Smooth muscle cell (in vitro differentiated cells): ENCODE results near the gene DLEU7. TPM values are rescaled to one million over a fixed set of nuclear protein-coding genes. Genes with fewer than 3 reads are reported as not detected.

Source experiments
- DNase-seq: peaks from one replicate; lab custom pipeline; 2025; ENCODE audit not compliant: unreplicated experiment; lab: John Stamatoyannopoulos, UW
- H2AFZ ChIP-seq: fragments of 200-600 bp; sonication (generic); 2 replicates; pipeline ENCODE4 v1.6.0; 2016; ENCODE audit warnings: antibody characterized with exemption, low read depth, mild to moderate bottlenecking
- H3F3A ChIP-seq: fragments of 200-600 bp; sonication (generic); 2 replicates; pipeline ENCODE4 v1.6.0; 2017; ENCODE audit warnings: antibody characterized with exemption, low read depth
- H3K27ac ChIP-seq: fragments of 200-600 bp; sonication (generic); 2 replicates; pipeline ENCODE4 v1.5.1; 2016; ENCODE audit warnings: low read depth, mild to moderate bottlenecking
- H3K27me3 ChIP-seq: fragments of 200-600 bp; sonication (generic); 2 replicates; pipeline ENCODE4 v1.6.1; 2016; ENCODE audit warnings: low read depth, mild to moderate bottlenecking
- H3K36me3 ChIP-seq: fragments of 200-600 bp; sonication (generic); 2 replicates; pipeline ENCODE4 v1.5.1; 2016; ENCODE audit warnings: low read depth
- H3K4me1 ChIP-seq: fragments of 200-600 bp; sonication (generic); 2 replicates; pipeline ENCODE4 v1.5.1; 2016; ENCODE audit warnings: low read depth
- H3K4me2 ChIP-seq: fragments of 200-600 bp; sonication (generic); 2 replicates; pipeline ENCODE4 v1.6.0; 2016; ENCODE audit warnings: mild to moderate bottlenecking
- H3K4me3 ChIP-seq: fragments of 200-600 bp; sonication (generic); 2 replicates; pipeline ENCODE4 v1.5.1; 2016; ENCODE audit warnings: mild to moderate bottlenecking
- H3K79me2 ChIP-seq: fragments of 200-600 bp; sonication (generic); 2 replicates; pipeline ENCODE4 v1.6.0; 2016; ENCODE audit warnings: low read depth, mild to moderate bottlenecking
- H3K9ac ChIP-seq: fragments of 200-600 bp; sonication (generic); 2 replicates; pipeline ENCODE4 v1.6.0; 2016; ENCODE audit warnings: low read depth
- H3K9me3 ChIP-seq: fragments of 200-600 bp; sonication (generic); replicated peaks from 2 replicates; pipeline ENCODE4 v1.5.1; 2016; ENCODE audit warnings: low read depth
- H4K20me1 ChIP-seq: fragments of 200-600 bp; sonication (generic); 2 replicates; pipeline ENCODE4 v1.6.0; 2016; ENCODE audit warnings: low read depth
- CTCF ChIP-seq: fragments of 200-600 bp; sonication (generic); IDR thresholded peaks from 2 replicates; pipeline ENCODE4 v1.5.1; 2017; ENCODE audit warnings: borderline replicate concordance, mild to moderate bottlenecking, antibody characterized with exemption; ENCODE audit not compliant: insufficient read depth, poor library complexity, severe bottlenecking
- WGBS: methylation state at CpG from one replicate; pipeline ENCODE4 v1.1.7; 2016; ENCODE audit warnings: low lambda C conversion rate; 5-methylcytosine and 5-hydroxymethylcytosine counted together
- polyA plus RNA-seq: library from polyadenylated mRNA; unstranded; fragments of >200 nt; fragmentation: Nextera tagmentation; extraction: Ambion mirVana; gene quantifications from 2 replicates; pipeline ENCODE4 v1.2.1, GENCODE V29; 2016
- total RNA-seq: library from RNA; depleted of rRNA; stranded (reverse); fragments of >200 nt; gene quantifications from 2 replicates; pipeline ENCODE4 v1.2.3, GENCODE V29; 2014

DLEU7 gene
- total and polyA plus RNA-seq, 2 experiments from 2014 or later: 1.8 TPM; not detected in 1

GRCh38 chr13:50873467-50873866, 30.0 kb upstream of the DLEU7 start:
- no peaks in the 10 kb centered on the region for H3F3A ChIP-seq
- no peak overlapping the region for H2AFZ ChIP-seq
- H3K9ac ChIP-seq: no peak overlapping the region
- H3K79me2 ChIP-seq: no peaks in the 10 kb centered on the region
- no peaks in the 10 kb centered on the region for H3K4me1 ChIP-seq
- no peak overlapping the region for H3K27ac ChIP-seq
- peak overlapping the region; percentile 32 for H3K4me2 ChIP-seq
- no peaks in the 10 kb centered on the region for H3K9me3 ChIP-seq
- TF ChIP-seq CTCF: no peak
- no peak overlapping the region for H3K4me3 ChIP-seq
- no peaks in the 10 kb centered on the region for H4K20me1 ChIP-seq
- H3K27me3 ChIP-seq: no peaks in the 10 kb centered on the region
- DNase-seq: no peak
- H3K36me3 ChIP-seq: no peaks in the 10 kb centered on the region
- WGBS: 45% methylated on average over 2 of the region's 2 CpGs

GRCh38 chr13:50871405-50871804, 27.9 kb upstream of the DLEU7 start:
- Histone ChIP-seq H3K9ac (no peak overlapping the region), H3K27ac (no peak overlapping the region), H3F3A (no peaks in the 10 kb centered on the region), H3K36me3 (no peaks in the 10 kb centered on the region), H2AFZ (no peak overlapping the region), H4K20me1 (no peaks in the 10 kb centered on the region), H3K4me3 (no peak overlapping the region), H3K9me3 (no peaks in the 10 kb centered on the region), H3K79me2 (no peaks in the 10 kb centered on the region), H3K4me1 (no peaks in the 10 kb centered on the region), H3K27me3 (no peaks in the 10 kb centered on the region), H3K4me2 (no peak overlapping the region)
- TF ChIP-seq CTCF: no peak
- WGBS: 97% methylated on average over 1 of the region's 1 CpG
- DNase-seq: no peak

- no peaks in the 10 kb centered on the region for H3K27me3 ChIP-seq
- H3K79me2 ChIP-seq: no peaks in the 10 kb centered on the region
- H2AFZ ChIP-seq: no peak overlapping the region
- no peaks in the 10 kb centered on the region for H4K20me1 ChIP-seq
- 70% methylated on average over 3 of the region's 3 CpGs for WGBS
- no peaks in the 10 kb centered on the region for H3K36me3 ChIP-seq
- peaks cover 7% of the 10 kb centered on the region for H3K9me3 ChIP-seq
- DNase-seq: no peak
- TF ChIP-seq CTCF: no peak
- no peaks in the 10 kb centered on the region for H3K4me1 ChIP-seq
- no peak overlapping the region for H3K9ac ChIP-seq
- no peaks in the 10 kb centered on the region for H3F3A ChIP-seq
- H3K4me2 ChIP-seq: no peak overlapping the region
- H3K4me3 ChIP-seq: no peak overlapping the region
- no peak overlapping the region for H3K27ac ChIP-seq
These were observed 24.1 kb upstream of the DLEU7 start for GRCh38 chr13:50867637-50867945.

GRCh38 chr13:50866817-50867636, 23.5 kb upstream of the DLEU7 start:
- DNase-seq: no peak
- Histone ChIP-seq H3K4me3 (no peak overlapping the region), H3F3A (no peaks in the 10 kb centered on the region), H3K4me2 (peak overlapping the region; percentile 6), H3K27ac (no peak overlapping the region), H2AFZ (no peak overlapping the region), H3K9ac (no peak overlapping the region), H3K4me1 (no peaks in the 10 kb centered on the region), H3K27me3 (no peaks in the 10 kb centered on the region), H3K9me3 (peaks cover 10% of the 10 kb centered on the region), H3K79me2 (no peaks in the 10 kb centered on the region), H3K36me3 (no peaks in the 10 kb centered on the region), H4K20me1 (no peaks in the 10 kb centered on the region)
- WGBS: 46% methylated on average over 2 of the region's 2 CpGs
- TF ChIP-seq CTCF: no peak
